Measurements from ENCODE around the gene RAD54L. TPM values are rescaled to one million over a fixed set of nuclear protein-coding genes. Genes with fewer than 3 reads are reported as not detected.
"Not testable (repeated sequence)": the region's sequence is repeated elsewhere in the genome, so short reads cannot be mapped to it uniquely, and the experiment has no call there.

Gene RAD54L
- total RNA-seq, 1 donor from 2014 or later: 9.3 TPM

GRCh38 chr1:46220808-46221207 lies 26.8 kb upstream of the RAD54L start:
- no peak for DNase-seq (ENCODE audit: low spot score)
- TF ChIP-seq CTCF (IDR thresholded peaks at IDR 0.05; ENCODE audit: unreplicated experiment): no peak
- no peak overlapping the region for H3K4me3 Mint-ChIP-seq (ENCODE audit: unreplicated experiment)
- H3K27ac Mint-ChIP-seq (ENCODE audit: unreplicated experiment): no peak overlapping the region
- peaks cover 17% of the 10 kb centered on the region for H3K4me1 Mint-ChIP-seq (ENCODE audit: unreplicated experiment)
- H3K9me3 Mint-ChIP-seq (ENCODE audit: unreplicated experiment): no peaks in the 10 kb centered on the region
- no peaks in the 10 kb centered on the region for H3K36me3 Mint-ChIP-seq (ENCODE audit: low read depth, unreplicated experiment)
- peaks cover 10% of the 10 kb centered on the region for H3K27me3 Mint-ChIP-seq (ENCODE audit: unreplicated experiment)

- Mint-ChIP-seq H3K9me3 (ENCODE audit: unreplicated experiment) (no peaks in the 10 kb centered on the region), H3K4me3 (ENCODE audit: unreplicated experiment) (no peak overlapping the region), H3K27me3 (ENCODE audit: unreplicated experiment) (peaks cover 10% of the 10 kb centered on the region), H3K36me3 (ENCODE audit: low read depth, unreplicated experiment) (no peaks in the 10 kb centered on the region), H3K4me1 (ENCODE audit: unreplicated experiment) (peaks cover 17% of the 10 kb centered on the region), H3K27ac (ENCODE audit: unreplicated experiment) (no peak overlapping the region)
- no peak for DNase-seq (ENCODE audit: low spot score)
- no peak for TF ChIP-seq CTCF (IDR thresholded peaks at IDR 0.05; ENCODE audit: unreplicated experiment)
Observed at GRCh38 chr1:46221749-46222148, 25.8 kb upstream of the RAD54L start.

- H3K4me1 Mint-ChIP-seq (ENCODE audit: unreplicated experiment): peaks cover 17% of the 10 kb centered on the region
- H3K27me3 Mint-ChIP-seq (ENCODE audit: unreplicated experiment): peaks cover 10% of the 10 kb centered on the region
- not testable (repeated sequence) for H3K9me3 Mint-ChIP-seq (ENCODE audit: unreplicated experiment); DNase-seq (ENCODE audit: low spot score); H3K27ac Mint-ChIP-seq (ENCODE audit: unreplicated experiment); H3K36me3 Mint-ChIP-seq (ENCODE audit: low read depth, unreplicated experiment); H3K4me3 Mint-ChIP-seq (ENCODE audit: unreplicated experiment)
Observed at GRCh38 chr1:46223055-46223454, 24.5 kb upstream of the RAD54L start.

GRCh38 chr1:46223472-46223943 lies 24.1 kb upstream of the RAD54L start:
- H3K36me3 Mint-ChIP-seq (ENCODE audit: low read depth, unreplicated experiment): no peaks in the 10 kb centered on the region
- no peak overlapping the region for H3K27ac Mint-ChIP-seq (ENCODE audit: unreplicated experiment)
- H3K4me1 Mint-ChIP-seq (ENCODE audit: unreplicated experiment): peaks cover 17% of the 10 kb centered on the region
- H3K27me3 Mint-ChIP-seq (ENCODE audit: unreplicated experiment): peaks cover 10% of the 10 kb centered on the region
- no peak overlapping the region for H3K4me3 Mint-ChIP-seq (ENCODE audit: unreplicated experiment)
- peak; percentile 56 for DNase-seq (ENCODE audit: low spot score)
- H3K9me3 Mint-ChIP-seq (ENCODE audit: unreplicated experiment): no peaks in the 10 kb centered on the region
- TF ChIP-seq CTCF (IDR thresholded peaks at IDR 0.05; ENCODE audit: unreplicated experiment): peak; percentile 87

- no peak for DNase-seq (ENCODE audit: low spot score)
- Mint-ChIP-seq H3K36me3 (ENCODE audit: low read depth, unreplicated experiment) (no peaks in the 10 kb centered on the region), H3K4me1 (ENCODE audit: unreplicated experiment) (peaks cover 17% of the 10 kb centered on the region), H3K27ac (ENCODE audit: unreplicated experiment) (no peak overlapping the region), H3K4me3 (ENCODE audit: unreplicated experiment) (no peak overlapping the region), H3K27me3 (ENCODE audit: unreplicated experiment) (peaks cover 7% of the 10 kb centered on the region), H3K9me3 (ENCODE audit: unreplicated experiment) (no peaks in the 10 kb centered on the region)
- no peak for TF ChIP-seq CTCF (IDR thresholded peaks at IDR 0.05; ENCODE audit: unreplicated experiment)
Observed at GRCh38 chr1:46224966-46225365, 22.6 kb upstream of the RAD54L start.

- not testable (repeated sequence) for DNase-seq (ENCODE audit: low spot score); H3K4me1 Mint-ChIP-seq (ENCODE audit: unreplicated experiment); H3K36me3 Mint-ChIP-seq (ENCODE audit: low read depth, unreplicated experiment); H3K27ac Mint-ChIP-seq (ENCODE audit: unreplicated experiment); H3K4me3 Mint-ChIP-seq (ENCODE audit: unreplicated experiment); H3K9me3 Mint-ChIP-seq (ENCODE audit: unreplicated experiment); H3K27me3 Mint-ChIP-seq (ENCODE audit: unreplicated experiment)
Observed at GRCh38 chr1:46231231-46231630, 16.3 kb upstream of the RAD54L start.
